ENCODE results near the gene IKZF2.

- no peak for TF ChIP-seq POLR2A (IDR thresholded peaks at IDR 0.05)
- TF ChIP-seq CTCF (IDR thresholded peaks at IDR 0.05) = no peak
Measured at GRCh38 chr2:212997526-212998020, 153.8 kb downstream of the IKZF2 start.
